ENCODE measurements around the gene MED4. TPM values are rescaled to one million over a fixed set of nuclear protein-coding genes. Genes with fewer than 3 reads are reported as not detected.

Gene MED4
- total RNA-seq, 3 donors from 2014 or later = 39.0 to 45.1 (median 39.8) TPM

DNA sequence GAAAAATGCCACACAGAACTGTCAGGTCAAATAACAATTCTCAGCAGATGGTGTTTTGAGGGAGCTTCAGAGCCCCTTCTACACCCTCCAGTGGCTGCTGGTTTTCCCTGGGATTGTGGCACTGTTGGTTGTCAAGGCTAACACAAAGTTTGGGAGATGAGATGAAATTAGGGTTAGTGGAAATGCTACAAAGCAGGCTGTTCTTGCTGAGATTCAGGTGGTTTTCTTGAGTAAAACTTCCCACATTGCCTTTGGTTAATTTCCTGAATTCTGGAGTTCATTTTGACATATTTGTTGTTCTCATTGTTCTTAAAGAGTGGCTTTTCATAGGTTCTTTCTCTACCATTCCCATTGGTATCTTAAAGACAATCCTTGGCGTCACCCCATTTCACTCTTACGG, 22.1 kb downstream of the MED4 start:
- H3K27ac ChIP-seq = no peak overlapping the region
- H3K9me3 ChIP-seq = peaks cover 29 to 45% of the 10 kb centered on the region in 2 donors
- no peaks in the 10 kb centered on the region for H3K4me1 ChIP-seq
- no peaks in the 10 kb centered on the region for H3K27me3 ChIP-seq
- DNase-seq (ENCODE audit: low spot score in 2 of 2) = no peak
- no peak overlapping the region for H3K4me3 ChIP-seq
- no peaks in the 10 kb centered on the region for H3K36me3 ChIP-seq
- TF ChIP-seq, protein P1, sequence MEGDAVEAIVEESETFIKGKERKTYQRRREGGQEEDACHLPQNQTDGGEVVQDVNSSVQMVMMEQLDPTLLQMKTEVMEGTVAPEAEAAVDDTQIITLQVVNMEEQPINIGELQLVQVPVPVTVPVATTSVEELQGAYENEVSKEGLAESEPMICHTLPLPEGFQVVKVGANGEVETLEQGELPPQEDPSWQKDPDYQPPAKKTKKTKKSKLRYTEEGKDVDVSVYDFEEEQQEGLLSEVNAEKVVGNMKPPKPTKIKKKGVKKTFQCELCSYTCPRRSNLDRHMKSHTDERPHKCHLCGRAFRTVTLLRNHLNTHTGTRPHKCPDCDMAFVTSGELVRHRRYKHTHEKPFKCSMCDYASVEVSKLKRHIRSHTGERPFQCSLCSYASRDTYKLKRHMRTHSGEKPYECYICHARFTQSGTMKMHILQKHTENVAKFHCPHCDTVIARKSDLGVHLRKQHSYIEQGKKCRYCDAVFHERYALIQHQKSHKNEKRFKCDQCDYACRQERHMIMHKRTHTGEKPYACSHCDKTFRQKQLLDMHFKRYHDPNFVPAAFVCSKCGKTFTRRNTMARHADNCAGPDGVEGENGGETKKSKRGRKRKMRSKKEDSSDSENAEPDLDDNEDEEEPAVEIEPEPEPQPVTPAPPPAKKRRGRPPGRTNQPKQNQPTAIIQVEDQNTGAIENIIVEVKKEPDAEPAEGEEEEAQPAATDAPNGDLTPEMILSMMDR (IDR thresholded peaks at IDR 0.05) = no peak
- TF ChIP-seq POLR2A (IDR thresholded peaks at IDR 0.05) = no peak
- no peak for TF ChIP-seq POLR2AphosphoS5 (IDR thresholded peaks at IDR 0.05)
- intact Hi-C loops (cut with DNase I; ENCODE audit: low total_unique reads) = no loop called here

DNA sequence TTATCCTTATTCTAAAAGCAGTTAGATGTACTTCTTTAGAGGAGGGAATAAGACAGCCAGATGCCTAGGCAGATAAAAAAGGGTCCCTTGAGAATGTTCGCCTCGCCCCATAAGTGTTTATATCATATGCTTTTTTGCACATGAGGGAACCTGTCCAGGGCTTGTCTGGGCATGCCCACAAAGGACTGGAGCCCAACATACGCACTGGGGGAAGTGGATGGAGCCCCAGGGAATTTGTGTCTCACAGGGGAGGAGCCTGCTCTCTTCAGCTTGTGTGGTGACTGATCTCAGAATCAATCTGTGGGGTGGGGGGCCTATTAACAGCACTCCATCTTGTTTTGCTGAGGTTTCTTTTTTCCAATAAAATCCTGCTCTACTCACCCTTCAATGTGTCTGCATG, 22.6 kb downstream of the MED4 start:
- H3K4me1 ChIP-seq = no peaks in the 10 kb centered on the region
- intact Hi-C loops (cut with DNase I; ENCODE audit: low total_unique reads) = no loop called here
- no peak for TF ChIP-seq POLR2AphosphoS5 (IDR thresholded peaks at IDR 0.05)
- TF ChIP-seq, protein P1 (IDR thresholded peaks at IDR 0.05) = no peak
- no peak for TF ChIP-seq POLR2A (IDR thresholded peaks at IDR 0.05)
- H3K27me3 ChIP-seq = no peaks in the 10 kb centered on the region
- DNase-seq (ENCODE audit: low spot score in 2 of 2) = no peak
- no peak overlapping the region for H3K4me3 ChIP-seq
- H3K9me3 ChIP-seq = peaks cover 29 to 50% of the 10 kb centered on the region in 2 donors
- H3K27ac ChIP-seq = no peak overlapping the region
- no peaks in the 10 kb centered on the region for H3K36me3 ChIP-seq

DNA sequence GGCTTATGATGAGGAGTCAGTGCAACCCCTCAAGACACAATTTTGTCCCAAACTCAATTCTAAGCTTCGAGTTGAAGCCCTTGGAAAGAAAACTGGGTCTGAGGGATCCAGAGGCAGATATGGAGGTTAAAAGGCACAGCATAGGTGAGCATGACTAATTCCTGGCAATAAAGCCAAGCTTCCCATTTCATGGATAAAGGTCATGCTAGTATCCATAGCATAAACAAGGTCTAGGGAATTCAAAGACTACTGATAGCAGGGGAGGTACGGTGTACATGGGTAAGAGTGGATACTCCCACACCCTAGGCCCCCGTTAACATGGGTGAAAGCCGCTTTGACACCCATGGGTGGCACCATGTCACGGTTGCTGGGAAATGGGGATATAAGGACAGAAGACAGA, 24.0 kb downstream of the MED4 start:
- intact Hi-C loops (cut with DNase I; ENCODE audit: low total_unique reads) = no loop called here
- no peaks in the 10 kb centered on the region for H3K4me1 ChIP-seq
- H3K27me3 ChIP-seq = no peaks in the 10 kb centered on the region
- no peaks in the 10 kb centered on the region for H3K36me3 ChIP-seq
- no peak overlapping the region for H3K4me3 ChIP-seq
- TF ChIP-seq POLR2A (IDR thresholded peaks at IDR 0.05) (no peak), POLR2AphosphoS5 (IDR thresholded peaks at IDR 0.05) (no peak)
- TF ChIP-seq, protein P1 (IDR thresholded peaks at IDR 0.05) = no peak
- DNase-seq (ENCODE audit: low spot score in 2 of 2) = no peak
- H3K9me3 ChIP-seq = peaks cover 32 to 61% of the 10 kb centered on the region in 2 donors
- H3K27ac ChIP-seq = no peak overlapping the region

GRCh38 chr13:48069573-48069972, 25.3 kb downstream of the MED4 start:
- Histone ChIP-seq H3K36me3 (no peaks in the 10 kb centered on the region), H3K4me3 (no peak overlapping the region), H3K27me3 (no peaks in the 10 kb centered on the region), H3K4me1 (no peaks in the 10 kb centered on the region), H3K9me3 (peaks cover 32 to 61% of the 10 kb centered on the region in 2 donors), H3K27ac (no peak overlapping the region)
- TF ChIP-seq POLR2A (IDR thresholded peaks at IDR 0.05) = no peak
- TF ChIP-seq POLR2AphosphoS5 (IDR thresholded peaks at IDR 0.05) = no peak
- TF ChIP-seq, protein P1 (IDR thresholded peaks at IDR 0.05) = no peak
- intact Hi-C loops (cut with DNase I; ENCODE audit: low total_unique reads) = no loop called here
- no peak for DNase-seq (ENCODE audit: low spot score in 2 of 2)

DNA sequence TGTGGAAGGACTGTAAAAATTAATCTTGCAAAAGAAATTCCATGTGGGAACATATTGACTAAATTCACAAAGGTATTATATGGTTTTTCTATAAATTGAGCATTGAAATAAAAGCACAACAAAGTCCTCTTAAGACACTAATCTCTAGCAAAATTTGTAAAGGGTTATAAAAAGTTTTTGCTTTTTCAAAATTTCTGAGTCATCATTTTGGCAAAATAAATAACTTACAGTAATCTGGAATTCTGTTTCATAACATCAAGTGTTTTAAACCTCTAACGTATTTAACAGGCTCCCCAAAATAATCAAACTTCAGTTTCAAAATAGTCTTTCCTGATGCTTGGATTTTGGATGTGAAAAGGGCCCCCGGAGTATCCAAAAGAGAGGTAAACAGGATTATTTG, 26.0 kb downstream of the MED4 start:
- H3K36me3 ChIP-seq = no peaks in the 10 kb centered on the region

More for the DNA sequence above, 26.0 kb downstream of the MED4 start:
- no peak overlapping the region for H3K4me3 ChIP-seq
- no peak for DNase-seq (ENCODE audit: low spot score in 2 of 2)
- peaks cover 32 to 61% of the 10 kb centered on the region in 2 donors for H3K9me3 ChIP-seq
- no peaks in the 10 kb centered on the region for H3K4me1 ChIP-seq
- intact Hi-C loops (cut with DNase I; ENCODE audit: low total_unique reads) = no loop called here
- no peak overlapping the region for H3K27ac ChIP-seq
- TF ChIP-seq POLR2AphosphoS5 (IDR thresholded peaks at IDR 0.05) (no peak), POLR2A (IDR thresholded peaks at IDR 0.05) (no peak)
- TF ChIP-seq, protein P1 (IDR thresholded peaks at IDR 0.05) = no peak
- H3K27me3 ChIP-seq = no peaks in the 10 kb centered on the region

All from breast epithelium (tissue), 4 donors.